Spleen (tissue), 7 donors: ENCODE data around the gene ACOX3.

ENCODE experiments used
- CTCF ChIP-seq, 11 experiments: fragments of 200-600 bp in 7 of 11; fragments of 450-650 bp in 4 of 11; sonication (generic) in 4 of 11; IDR thresholded peaks in 8 of 11; conservative IDR thresholded peaks in 3 of 11; 1 replicate in 7 of 11; 2 replicates in 4 of 11; pipeline versions ENCODE4 v1.4.0 to v1.8.0; 2016 to 2021; ENCODE audit warnings: antibody characterized with exemption in 11 of 11, inconsistent platforms in 4 of 11, mild to moderate bottlenecking in 1 of 11
- POLR2A ChIP-seq, 3 donors: fragments of 450-650 bp; IDR thresholded peaks; one replicate each; pipeline ENCODE4 v1.5.1; 2017; ENCODE audit warnings: antibody characterized with exemption in 3 of 3, mild to moderate bottlenecking in 1 of 3
- POLR2AphosphoS5 ChIP-seq, 3 donors: sonication (generic); formaldehyde crosslinking; IDR thresholded peaks; one replicate each; pipeline ENCODE4 v1.5.1; 2017; ENCODE audit warnings: antibody characterized with exemption in 3 of 3
- donor health status: DM: no; HTN: no; CAD: no; lungs with moderate emphysema.
- donor health status: DM: no; HTN: no; CAD: no.
- donor health status: DM: no; HTN: no; CAD: no.

- TF ChIP-seq CTCF (IDR thresholded peaks at IDR 0.05 in 8 of 11, conservative IDR thresholded peaks at IDR 0.05 in 3 of 11) (no peak), POLR2A (IDR thresholded peaks at IDR 0.05) (no peak), POLR2AphosphoS5 (IDR thresholded peaks at IDR 0.05) (no peak)
Measured at GRCh38 chr4:8374851-8375649, 65.5 kb downstream of the ACOX3 start.
